ENCODE measurements around the gene ZDHHC1.

Gene ZDHHC1

DNA sequence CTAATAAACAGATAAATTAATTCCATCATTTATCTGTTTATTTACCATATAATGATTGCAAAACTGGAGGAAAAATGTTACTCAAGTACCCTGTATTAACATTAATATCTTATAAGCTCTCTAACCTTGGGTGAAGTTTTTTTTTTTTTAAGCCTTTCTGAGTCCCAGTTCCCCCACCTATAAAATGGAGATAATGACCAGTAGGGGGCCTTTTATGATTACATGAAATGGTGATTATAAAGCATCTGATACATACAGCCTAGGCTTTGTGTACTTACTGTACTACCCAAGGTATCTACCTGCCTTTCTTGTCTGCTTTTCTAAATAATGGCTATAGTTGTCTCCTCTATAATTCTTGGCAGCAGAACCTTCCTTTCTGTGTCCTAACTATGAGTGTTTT is 67.1 kb downstream of the ZDHHC1 start:
- no peak for DNase-seq

DNA sequence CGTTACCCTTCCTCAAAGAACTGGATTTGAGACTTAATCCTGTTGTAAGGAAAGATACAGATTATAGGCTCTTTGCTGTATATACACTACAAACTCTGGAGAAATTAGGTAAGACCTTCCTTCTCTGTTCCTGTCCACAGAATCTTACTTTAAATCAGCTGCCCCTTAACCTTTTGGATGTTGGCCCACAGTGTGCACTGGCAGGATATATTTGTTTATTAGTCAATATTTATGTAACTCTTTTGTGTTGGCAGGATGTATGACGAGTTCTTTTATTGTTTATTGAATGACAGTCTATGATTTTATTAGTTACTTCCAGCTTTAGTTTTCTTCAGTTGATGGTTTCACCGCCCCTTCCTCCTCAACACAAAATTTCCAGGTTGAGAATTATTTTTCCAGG is 69.9 kb downstream of the ZDHHC1 start:
- DNase-seq, result no peak

DNA sequence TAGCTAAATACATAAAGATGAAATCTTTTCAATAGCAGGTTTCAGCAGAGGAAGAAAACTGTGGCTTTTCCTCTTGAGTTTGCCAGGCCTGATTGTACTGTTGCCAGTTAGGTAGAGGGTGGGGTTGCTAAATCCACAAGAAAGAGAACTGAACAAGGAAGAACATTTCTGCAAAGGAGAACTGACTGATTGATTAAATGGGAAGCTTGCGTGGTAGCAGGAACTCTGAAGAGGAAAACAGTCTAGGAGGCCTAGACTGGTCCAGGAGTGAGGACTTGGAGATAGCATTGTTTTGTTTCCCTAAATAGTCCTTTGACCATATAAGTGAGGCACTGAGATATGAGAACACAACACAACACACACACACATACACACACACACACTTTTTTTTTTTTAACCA is 70.9 kb downstream of the ZDHHC1 start:
- no peak for DNase-seq
